H9 (cell line): ENCODE data around the gene DNAJA2. TPM values are rescaled to one million over a fixed set of nuclear protein-coding genes. Genes with fewer than 3 reads are reported as not detected.

ENCODE experiments used
- DNase-seq: peaks from one replicate; pipeline ENCODE4 v3.0.0-alpha.2; 2017
- H2AFZ ChIP-seq: one replicate; pipeline ENCODE4 v1.6.1; 2013; ENCODE audit warnings: mild to moderate bottlenecking, low read length, control low read depth, moderate library complexity
- H2AK5ac ChIP-seq: 2 replicates; pipeline ENCODE4 v1.6.1; 2013; ENCODE audit warnings: low read length, control low read depth, mixed read lengths; ENCODE audit not compliant: insufficient read length
- H2BK120ac ChIP-seq: one replicate; pipeline ENCODE4 v1.6.1; 2013; ENCODE audit warnings: low read depth, mild to moderate bottlenecking, low read length, control low read depth, inconsistent platforms; ENCODE audit not compliant: poor library complexity, severe bottlenecking
- H2BK12ac ChIP-seq: 2 replicates; pipeline ENCODE4 v1.6.1; 2013; ENCODE audit warnings: low read length, control low read depth, mixed read lengths, low read depth; ENCODE audit not compliant: insufficient read length
- H2BK15ac ChIP-seq: 2 replicates; pipeline ENCODE4 v1.6.1; 2013; ENCODE audit warnings: low read depth, low read length, control low read depth
- H2BK20ac ChIP-seq: one replicate; pipeline ENCODE4 v1.6.1; 2013; ENCODE audit warnings: low read depth, mild to moderate bottlenecking, low read length, control low read depth, inconsistent platforms; ENCODE audit not compliant: poor library complexity, severe bottlenecking
- H2BK5ac ChIP-seq: 2 replicates; pipeline ENCODE4 v1.6.1; 2013; ENCODE audit warnings: low read length, control low read depth, mixed read lengths; ENCODE audit not compliant: insufficient read length
- H3K14ac ChIP-seq: 2 replicates; pipeline ENCODE4 v1.6.1; 2013; ENCODE audit warnings: low read length, control low read depth; ENCODE audit not compliant: insufficient read depth
- H3K18ac ChIP-seq: 2 replicates; pipeline ENCODE4 v1.6.1; 2013; ENCODE audit warnings: low read depth, mild to moderate bottlenecking, mixed read lengths, low read length, control low read depth; ENCODE audit not compliant: insufficient read length
- H3K23ac ChIP-seq: 2 replicates; pipeline ENCODE4 v1.6.1; 2013; ENCODE audit warnings: low read length, control low read depth, mixed read lengths, low read depth; ENCODE audit not compliant: insufficient read length
- H3K23me2 ChIP-seq: 2 replicates; pipeline ENCODE4 v1.6.1; 2013; ENCODE audit warnings: low read depth, mild to moderate bottlenecking, mixed read lengths, low read length, control low read depth; ENCODE audit not compliant: insufficient read length, poor library complexity, severe bottlenecking
- H3K27ac ChIP-seq: 2 replicates; pipeline ENCODE4 v1.5.1; 2013; ENCODE audit warnings: low read length, control low read depth, mixed read lengths, low read depth; ENCODE audit not compliant: insufficient read length
- H3K27me3 ChIP-seq: 2 replicates; pipeline ENCODE4 v1.6.1; 2013; ENCODE audit warnings: low read length, control low read depth, inconsistent platforms; ENCODE audit not compliant: insufficient read depth
- H3K4ac ChIP-seq: 2 replicates; pipeline ENCODE4 v1.6.1; 2013; ENCODE audit warnings: low read depth, mild to moderate bottlenecking, control low read depth, inconsistent platforms, low read length, moderate library complexity
- H3K4me1 ChIP-seq: 2 replicates; pipeline ENCODE4 v1.6.1; 2013; ENCODE audit warnings: low read length, control low read depth, inconsistent platforms; ENCODE audit not compliant: insufficient read depth
- H3K4me2 ChIP-seq: 2 replicates; pipeline ENCODE4 v1.6.1; 2013; ENCODE audit warnings: low read length, control low read depth, mixed read lengths; ENCODE audit not compliant: insufficient read length, insufficient read depth
- H3K56ac ChIP-seq: 2 replicates; pipeline ENCODE4 v1.6.1; 2013; ENCODE audit warnings: low read depth, mild to moderate bottlenecking, mixed read lengths, low read length, control low read depth; ENCODE audit not compliant: insufficient read length
- H3K79me1 ChIP-seq: 2 replicates; pipeline ENCODE4 v1.6.1; 2013; ENCODE audit warnings: low read depth, mild to moderate bottlenecking, moderate library complexity, low read length, control low read depth, inconsistent platforms; ENCODE audit not compliant: insufficient read depth, poor library complexity, severe bottlenecking
- H3K79me2 ChIP-seq: 2 replicates; pipeline ENCODE4 v1.6.1; 2013; ENCODE audit warnings: low read length, control low read depth, inconsistent platforms; ENCODE audit not compliant: insufficient read depth
- H3K9ac ChIP-seq: 2 replicates; pipeline ENCODE4 v1.6.1; 2013; ENCODE audit warnings: low read length, control low read depth, mixed read lengths; ENCODE audit not compliant: insufficient read length; ENCODE audit errors: extremely low read depth
- H3K9me3 ChIP-seq: one replicate; pipeline ENCODE4 v1.6.1; 2013; ENCODE audit warnings: low read depth, low read length, inconsistent platforms; ENCODE audit not compliant: control insufficient read depth
- H3T11ph ChIP-seq: one replicate; pipeline ENCODE4 v1.6.1; 2013; ENCODE audit warnings: mild to moderate bottlenecking, low read length, control low read depth, inconsistent platforms
- H4K20me1 ChIP-seq: one replicate; pipeline ENCODE4 v1.6.1; 2013; ENCODE audit not compliant: control insufficient read depth, insufficient read length, insufficient read depth
- H4K5ac ChIP-seq: 2 replicates; pipeline ENCODE4 v1.6.1; 2013; ENCODE audit warnings: low read depth, mild to moderate bottlenecking, mixed read lengths, low read length, control low read depth; ENCODE audit not compliant: insufficient read length
- H4K8ac ChIP-seq: replicated peaks from 2 replicates; pipeline ENCODE4 v1.6.1; 2013; ENCODE audit warnings: low read length, control low read depth, mixed read lengths, low read depth; ENCODE audit not compliant: insufficient read length
- H4K91ac ChIP-seq: 2 replicates; pipeline ENCODE4 v1.6.1; 2013; ENCODE audit warnings: low read depth, mild to moderate bottlenecking, moderate library complexity, mixed read lengths, low read length, control low read depth; ENCODE audit not compliant: insufficient read length
- H3K27ac Mint-ChIP-seq, 3 experiments: 2 replicates in 2 of 3; 3 replicates in 1 of 3; pipeline ENCODE4 v1.8.0; 2020 to 2021; ENCODE audit warnings: mixed read lengths in 3 of 3, mild to moderate bottlenecking in 1 of 3, moderate library complexity in 1 of 3
- H3K27me3 Mint-ChIP-seq: 2 replicates; pipeline ENCODE4 v1.8.0; 2021; ENCODE audit warnings: low read depth, mild to moderate bottlenecking, moderate library complexity, mixed read lengths
- H3K36me3 Mint-ChIP-seq, 3 experiments: 2 replicates in 2 of 3; 3 replicates in 1 of 3; pipeline ENCODE4 v1.8.0; 2020 to 2021; ENCODE audit warnings: low read depth in 3 of 3, mixed read lengths in 3 of 3; ENCODE audit not compliant: insufficient read depth in 1 of 3
- H3K4me1 Mint-ChIP-seq, 2 experiments: 2 replicates each; pipeline ENCODE4 v1.8.0; 2020; ENCODE audit warnings: mixed read lengths in 2 of 2
- H3K4me3 Mint-ChIP-seq, 2 experiments: 2 replicates in 1 of 2; 3 replicates in 1 of 2; pipeline ENCODE4 v1.8.0; 2020 to 2021; ENCODE audit warnings: mild to moderate bottlenecking in 2 of 2, mixed read lengths in 2 of 2, moderate library complexity in 1 of 2
- H3K9me3 Mint-ChIP-seq, 2 experiments: 2 replicates in 1 of 2; 3 replicates in 1 of 2; pipeline ENCODE4 v1.8.0; 2020; ENCODE audit warnings: mild to moderate bottlenecking in 2 of 2, mixed read lengths in 2 of 2, moderate library complexity in 1 of 2
- WGBS: extraction: QIAGEN DNeasy Blood & Tissue Kit; methylation state at CpG from one replicate; pipeline ENCODE4 v1.1.7; 2013; ENCODE audit warnings: missing lambda C conversion rate, low lambda C conversion rate, mixed read lengths; ENCODE audit not compliant: insufficient read length; ENCODE audit errors: extremely low coverage; 5-methylcytosine and 5-hydroxymethylcytosine counted together
- total RNA-seq: library from RNA; stranded (reverse); gene quantifications from 2 replicates; pipeline ENCODE4 v1.2.1, GENCODE V29; 2021
- TF ChIP-seq, protein P1 (sequence below): fragments of 200-600 bp; sonication (generic); conservative IDR thresholded peaks from 3 replicates; pipeline ENCODE4 v1.8.0; 2021; ENCODE audit warnings: antibody characterized with exemption, mild to moderate bottlenecking

Gene DNAJA2
- total RNA-seq, 1 experiment from 2014 or later, result 102 TPM

DNA sequence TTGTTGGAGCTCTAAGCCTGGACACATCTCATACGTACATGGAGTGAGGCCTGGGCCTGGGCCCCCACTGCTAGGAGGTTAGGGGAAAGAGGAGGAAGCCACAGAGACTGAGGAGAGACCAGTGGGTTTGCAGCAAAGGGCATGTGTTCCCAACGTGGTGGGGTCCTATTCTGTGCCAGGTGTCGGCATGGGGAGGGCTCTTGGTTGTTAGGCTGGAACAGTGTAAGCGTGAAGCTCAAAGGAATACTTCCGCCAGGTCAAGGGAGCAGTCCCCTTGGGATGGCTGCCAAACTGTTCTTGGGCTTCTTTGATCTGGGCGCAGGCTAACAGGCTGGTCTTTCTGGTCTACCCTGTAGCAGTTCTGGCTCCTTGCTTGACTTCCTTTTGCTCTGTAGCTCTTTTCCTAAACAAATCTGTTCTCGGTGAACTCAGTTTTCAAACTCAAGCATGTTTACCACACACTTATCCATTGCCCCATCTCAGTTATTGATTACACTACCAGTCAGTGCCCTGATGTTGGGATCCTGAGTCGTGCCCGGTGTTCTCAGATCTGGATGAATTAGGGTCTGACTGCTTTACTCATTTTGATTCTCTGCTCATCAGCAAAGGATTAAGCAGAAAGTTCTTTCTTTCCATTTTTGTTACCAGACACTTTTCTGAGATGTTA lies 52.9 kb downstream of the DNAJA2 start:
- Histone ChIP-seq H3K56ac (no peak overlapping the region), H3K23me2 (no peaks in the 10 kb centered on the region), H3K4me1 (no peaks in the 10 kb centered on the region), H2BK5ac (no peak overlapping the region), H3K79me2 (no peaks in the 10 kb centered on the region), H4K5ac (no peak overlapping the region), H2AK5ac (no peak overlapping the region), H2BK20ac (no peak overlapping the region), H3K4me2 (no peak overlapping the region), H3K14ac (no peak overlapping the region), H2AFZ (no peak overlapping the region), H3K9me3 (no peaks in the 10 kb centered on the region), H3K79me1 (no peaks in the 10 kb centered on the region), H3K27ac (no peak overlapping the region), H4K20me1 (no peaks in the 10 kb centered on the region), H3K9ac (no peak overlapping the region), H4K91ac (no peak overlapping the region), H2BK120ac (no peak overlapping the region), H4K8ac (no peak overlapping the region), H2BK12ac (no peak overlapping the region), H3K18ac (no peak overlapping the region), H3K27me3 (no peaks in the 10 kb centered on the region), H3K4ac (no peak overlapping the region), H3K23ac (no peak overlapping the region), H2BK15ac (no peak overlapping the region), H3T11ph (no peak overlapping the region)
- no CpG with 5 or more reads among the region's 9 CpGs for WGBS
- TF ChIP-seq, protein P1, sequence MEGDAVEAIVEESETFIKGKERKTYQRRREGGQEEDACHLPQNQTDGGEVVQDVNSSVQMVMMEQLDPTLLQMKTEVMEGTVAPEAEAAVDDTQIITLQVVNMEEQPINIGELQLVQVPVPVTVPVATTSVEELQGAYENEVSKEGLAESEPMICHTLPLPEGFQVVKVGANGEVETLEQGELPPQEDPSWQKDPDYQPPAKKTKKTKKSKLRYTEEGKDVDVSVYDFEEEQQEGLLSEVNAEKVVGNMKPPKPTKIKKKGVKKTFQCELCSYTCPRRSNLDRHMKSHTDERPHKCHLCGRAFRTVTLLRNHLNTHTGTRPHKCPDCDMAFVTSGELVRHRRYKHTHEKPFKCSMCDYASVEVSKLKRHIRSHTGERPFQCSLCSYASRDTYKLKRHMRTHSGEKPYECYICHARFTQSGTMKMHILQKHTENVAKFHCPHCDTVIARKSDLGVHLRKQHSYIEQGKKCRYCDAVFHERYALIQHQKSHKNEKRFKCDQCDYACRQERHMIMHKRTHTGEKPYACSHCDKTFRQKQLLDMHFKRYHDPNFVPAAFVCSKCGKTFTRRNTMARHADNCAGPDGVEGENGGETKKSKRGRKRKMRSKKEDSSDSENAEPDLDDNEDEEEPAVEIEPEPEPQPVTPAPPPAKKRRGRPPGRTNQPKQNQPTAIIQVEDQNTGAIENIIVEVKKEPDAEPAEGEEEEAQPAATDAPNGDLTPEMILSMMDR, result no peak
- H3K36me3 Mint-ChIP-seq, result peaks cover 61 to 94% (median 93%) of the 10 kb centered on the region in 3 experiments
- no peaks in the 10 kb centered on the region for H3K9me3 Mint-ChIP-seq
- no peak for DNase-seq
- H3K27ac Mint-ChIP-seq, result peak overlapping the region; percentile 21 to 83 (median 50); a peak in 4 of 7 replicates
- H3K4me3 Mint-ChIP-seq, result no peak overlapping the region
- H3K27me3 Mint-ChIP-seq, result no peaks in the 10 kb centered on the region
- peaks cover 2 to 6% of the 10 kb centered on the region in 2 experiments; a peak in 2 of 4 replicates for H3K4me1 Mint-ChIP-seq
